Colonic mucosa (tissue), 4 donors: ENCODE data around the gene RP9. TPM values are rescaled to one million over a fixed set of nuclear protein-coding genes. Genes with fewer than 3 reads are reported as not detected.
A peak's percentile ranks its signal among the peaks of the same experiment; 100 is the strongest.

Experiments used
- DNase-seq: peaks from one replicate; pipeline ENCODE4 v3.0.0-alpha.2; 2020
- H3K27ac ChIP-seq: fragments of 200-600 bp; one replicate; pipeline ENCODE4 v1.8.0; 2021
- H3K27me3 ChIP-seq: fragments of 200-600 bp; one replicate; pipeline ENCODE4 v1.8.0; 2021
- H3K36me3 ChIP-seq: fragments of 200-600 bp; one replicate; pipeline ENCODE4 v1.8.0; 2021
- H3K4me1 ChIP-seq: fragments of 200-600 bp; one replicate; pipeline ENCODE4 v1.8.0; 2021; ENCODE audit warnings: mild to moderate bottlenecking
- H3K4me3 ChIP-seq: fragments of 200-600 bp; one replicate; pipeline ENCODE4 v1.8.0; 2021
- H3K9ac ChIP-seq, 2 donors: one replicate each; pipeline ENCODE4 v1.7.0; 2013; ENCODE audit warnings: control low read depth in 2 of 2, low read depth in 2 of 2, low read length in 2 of 2
- H3K9me3 ChIP-seq: fragments of 200-600 bp; one replicate; pipeline ENCODE4 v1.8.0; 2021
- intact Hi-C: fragments of 100-400 bp; cut with DNase I; formaldehyde crosslinking; loops from one replicate; pipeline ENCODE4 v1.14.1; 2022
- total RNA-seq, 2 donors: library from RNA; stranded (reverse); fragmentation: NEBNext Ultra II Directional in 1 of 2; extraction: Animal tissue kit (Norgen Biotek cat#: 25700) in 1 of 2; gene quantifications; one replicate each; pipeline ENCODE4 v1.2.1, GENCODE V29; 2021
- TF ChIP-seq, protein P1 (sequence below): fragments of 200-600 bp; IDR thresholded peaks from one replicate; pipeline ENCODE4 v1.8.0; 2022; ENCODE audit warnings: antibody characterized with exemption, mild to moderate bottlenecking
- donor health status: healthy.
- donor health status: DM: no; HTN: no; CAD: no.
- donor health status: DM: no; HTN: no; CAD: no.

The RP9 gene
- total RNA-seq, 2 donors from 2014 or later, result 9.5 to 10.0 TPM

DNA sequence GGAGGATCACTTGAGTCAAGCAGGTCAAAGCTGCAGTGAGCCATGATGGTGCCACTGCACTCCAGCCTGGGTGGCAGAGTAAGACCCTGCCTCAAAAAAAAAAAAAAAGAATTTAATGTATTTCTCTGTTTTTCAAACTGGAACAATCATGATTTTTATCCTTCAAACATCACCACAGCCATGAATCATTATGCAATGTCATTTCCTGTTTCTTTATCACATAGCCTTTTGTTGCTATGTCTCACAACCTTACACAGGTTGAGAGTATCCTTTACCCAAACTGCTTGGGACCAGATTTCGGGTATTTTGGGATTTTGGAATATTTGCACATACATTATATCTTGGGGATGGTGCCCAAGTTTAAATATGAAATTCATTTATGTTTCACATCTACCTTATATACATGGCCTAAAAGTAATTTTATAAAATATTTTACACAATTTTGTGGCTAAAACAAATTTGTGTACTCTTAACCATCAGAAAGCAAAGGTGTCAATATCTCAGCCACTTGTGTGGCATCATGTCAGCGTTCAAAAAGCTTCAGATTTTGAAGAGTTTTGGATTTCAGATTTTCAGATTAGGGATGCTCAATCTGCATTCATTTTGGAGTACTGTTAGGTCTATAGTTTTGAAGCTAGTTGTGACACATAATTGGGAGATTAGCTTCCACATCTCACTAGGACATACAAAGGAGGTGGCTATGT lies 54.8 kb downstream of the RP9 start:
- H3K27me3 ChIP-seq, result no peaks in the 10 kb centered on the region
- H3K9ac ChIP-seq, result no peak overlapping the region
- intact Hi-C loops, result no loop called here
- no peaks in the 10 kb centered on the region for H3K9me3 ChIP-seq
- no peaks in the 10 kb centered on the region for H3K36me3 ChIP-seq
- no peak overlapping the region for H3K4me3 ChIP-seq
- no peak overlapping the region for H3K27ac ChIP-seq
- peaks cover 5% of the 10 kb centered on the region for H3K4me1 ChIP-seq
- DNase-seq, result no peak
- TF ChIP-seq, protein P1, sequence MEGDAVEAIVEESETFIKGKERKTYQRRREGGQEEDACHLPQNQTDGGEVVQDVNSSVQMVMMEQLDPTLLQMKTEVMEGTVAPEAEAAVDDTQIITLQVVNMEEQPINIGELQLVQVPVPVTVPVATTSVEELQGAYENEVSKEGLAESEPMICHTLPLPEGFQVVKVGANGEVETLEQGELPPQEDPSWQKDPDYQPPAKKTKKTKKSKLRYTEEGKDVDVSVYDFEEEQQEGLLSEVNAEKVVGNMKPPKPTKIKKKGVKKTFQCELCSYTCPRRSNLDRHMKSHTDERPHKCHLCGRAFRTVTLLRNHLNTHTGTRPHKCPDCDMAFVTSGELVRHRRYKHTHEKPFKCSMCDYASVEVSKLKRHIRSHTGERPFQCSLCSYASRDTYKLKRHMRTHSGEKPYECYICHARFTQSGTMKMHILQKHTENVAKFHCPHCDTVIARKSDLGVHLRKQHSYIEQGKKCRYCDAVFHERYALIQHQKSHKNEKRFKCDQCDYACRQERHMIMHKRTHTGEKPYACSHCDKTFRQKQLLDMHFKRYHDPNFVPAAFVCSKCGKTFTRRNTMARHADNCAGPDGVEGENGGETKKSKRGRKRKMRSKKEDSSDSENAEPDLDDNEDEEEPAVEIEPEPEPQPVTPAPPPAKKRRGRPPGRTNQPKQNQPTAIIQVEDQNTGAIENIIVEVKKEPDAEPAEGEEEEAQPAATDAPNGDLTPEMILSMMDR, result no peak

DNA sequence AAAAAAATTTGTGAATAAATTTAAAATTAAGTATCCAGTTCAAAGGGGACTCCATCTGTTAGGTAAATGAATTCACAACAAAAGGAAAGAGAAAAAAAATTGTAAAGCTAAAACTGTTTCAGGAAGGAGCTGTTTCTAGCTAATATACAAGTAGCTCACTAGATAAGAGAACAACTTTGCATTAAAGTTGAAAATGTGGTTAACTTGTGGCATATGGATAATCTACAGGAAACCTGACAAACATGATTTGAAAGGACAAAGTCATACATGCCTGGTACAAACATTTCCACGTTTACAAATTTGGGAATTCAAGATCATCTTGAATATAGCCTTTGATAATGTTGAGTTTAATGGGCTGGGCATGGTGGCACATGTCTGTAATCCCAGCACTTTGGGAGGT lies 55.5 kb downstream of the RP9 start:
- TF ChIP-seq, protein P1, result no peak
- Histone ChIP-seq H3K9me3 (no peaks in the 10 kb centered on the region), H3K36me3 (no peaks in the 10 kb centered on the region), H3K27me3 (no peaks in the 10 kb centered on the region), H3K4me1 (peaks cover 5% of the 10 kb centered on the region), H3K9ac (no peak overlapping the region), H3K4me3 (no peak overlapping the region), H3K27ac (no peak overlapping the region)
- DNase-seq, result no peak
- intact Hi-C loops, result no loop called here

DNA sequence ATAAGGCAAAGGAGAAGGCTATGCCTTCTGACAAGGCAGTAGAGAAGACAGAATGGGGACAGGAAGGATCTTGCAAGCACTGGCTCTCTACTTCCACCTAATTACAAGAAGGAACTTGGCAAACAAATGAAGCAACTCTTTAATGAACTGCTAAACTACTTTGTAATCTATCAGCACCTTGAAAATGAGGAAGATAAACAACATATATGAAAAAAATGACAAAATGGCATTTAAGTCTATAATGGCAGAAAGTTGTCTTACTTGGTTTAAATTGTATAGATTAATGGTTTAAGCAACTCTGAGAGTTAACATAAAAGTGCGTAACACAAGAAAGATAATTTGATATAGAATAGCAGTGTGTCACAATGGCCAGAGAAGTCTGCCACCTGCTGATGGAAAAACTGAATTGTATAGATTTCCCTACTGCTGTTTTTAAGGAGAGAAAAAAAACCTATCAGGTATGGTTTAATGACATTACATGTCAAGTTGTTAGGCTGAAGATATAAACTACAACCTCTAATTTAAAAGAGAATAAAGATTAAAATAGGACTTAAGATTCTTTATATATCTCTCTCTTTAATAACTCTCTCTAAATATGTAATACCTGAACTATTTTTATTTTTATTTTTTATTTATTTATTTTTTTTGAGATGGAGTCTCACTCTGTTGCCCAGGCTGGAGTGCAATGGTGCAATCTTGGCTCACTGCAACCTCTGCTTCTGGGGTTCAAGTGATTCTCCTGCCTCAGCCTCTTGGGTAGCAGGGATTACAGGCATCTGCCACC lies 58.5 kb downstream of the RP9 start:
- Histone ChIP-seq H3K27ac (peak overlapping the region; percentile 34), H3K27me3 (no peaks in the 10 kb centered on the region), H3K36me3 (no peaks in the 10 kb centered on the region), H3K9ac (peak overlapping the region in 1 of 2 donors; percentile 65), H3K9me3 (no peaks in the 10 kb centered on the region), H3K4me3 (no peak overlapping the region), H3K4me1 (peaks cover 5% of the 10 kb centered on the region)
- TF ChIP-seq, protein P1, result peak; percentile 58
- peak; percentile 56 for DNase-seq
- intact Hi-C loops, result loop anchor here (2.0 kb wide), 1 partner anchor 204 kb away; no protein-coding TSS in a partner anchor

DNA sequence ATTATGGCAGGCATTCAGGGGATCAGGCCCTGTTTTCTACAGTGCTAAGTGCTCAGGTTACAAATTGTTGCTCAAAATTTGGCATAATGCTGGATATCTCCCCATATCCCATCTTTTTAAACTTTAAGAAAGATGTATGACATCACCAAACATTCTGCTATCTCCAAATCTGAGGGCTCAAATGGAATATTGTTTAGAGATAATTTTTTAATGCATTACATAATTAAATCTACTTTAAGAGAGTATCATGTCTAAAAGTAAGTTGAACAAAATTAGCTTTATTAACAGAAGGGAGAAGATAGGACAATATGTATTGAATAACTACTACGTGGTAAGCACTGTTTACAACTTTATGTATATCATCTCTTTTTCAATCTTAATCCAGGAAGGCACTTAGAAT lies 60.5 kb downstream of the RP9 start:
- H3K9me3 ChIP-seq, result no peaks in the 10 kb centered on the region
- H3K9ac ChIP-seq, result no peak overlapping the region
- H3K27ac ChIP-seq, result no peak overlapping the region
- H3K36me3 ChIP-seq, result no peaks in the 10 kb centered on the region
- no peak overlapping the region for H3K4me3 ChIP-seq
- H3K4me1 ChIP-seq, result peaks cover 7% of the 10 kb centered on the region
- TF ChIP-seq, protein P1, result no peak
- intact Hi-C loops, result no loop called here
- no peaks in the 10 kb centered on the region for H3K27me3 ChIP-seq
- DNase-seq, result no peak

DNA sequence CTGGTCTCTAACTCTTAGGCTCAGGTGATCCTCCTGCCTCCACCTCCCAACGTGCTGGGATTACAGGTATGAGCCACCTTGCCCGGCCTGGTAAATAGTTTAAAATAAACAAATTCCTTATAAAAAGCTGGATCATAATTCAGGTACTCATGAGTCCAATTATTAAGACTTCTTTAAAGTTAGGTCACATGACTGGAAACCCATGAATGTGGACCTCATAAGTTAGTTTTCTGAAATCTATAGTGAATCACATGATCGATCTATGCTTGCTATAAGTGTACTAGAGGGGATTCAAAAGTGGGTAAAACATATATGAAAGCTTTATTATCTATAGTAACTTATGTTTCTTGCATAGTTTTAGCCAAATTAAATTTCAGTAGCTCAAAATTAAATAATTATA lies 60.9 kb downstream of the RP9 start:
- no peaks in the 10 kb centered on the region for H3K27me3 ChIP-seq
- no peak overlapping the region for H3K9ac ChIP-seq
- H3K4me1 ChIP-seq, result peaks cover 7% of the 10 kb centered on the region
- intact Hi-C loops, result no loop called here
- H3K27ac ChIP-seq, result no peak overlapping the region
- TF ChIP-seq, protein P1, result no peak
- H3K36me3 ChIP-seq, result no peaks in the 10 kb centered on the region
- no peak for DNase-seq
- no peaks in the 10 kb centered on the region for H3K9me3 ChIP-seq
- H3K4me3 ChIP-seq, result no peak overlapping the region
